Measurements from ENCODE around the gene SEC24D. TPM values are rescaled to one million over a fixed set of nuclear protein-coding genes. Genes with fewer than 3 reads are reported as not detected.

Gene SEC24D
- total RNA-seq, 1 experiment from 2014 or later: 14.4 TPM

- intact Hi-C loops (cut with micrococcal nuclease): no loop called here
- Histone ChIP-seq H3K9me2 (replicated peaks; ENCODE audit: low read length) (no peaks in the 10 kb centered on the region), H3K27ac (ENCODE audit: low read length) (no peak overlapping the region), H3K4me2 (ENCODE audit: low read length) (no peak overlapping the region), H2AFZ (ENCODE audit: low read length) (no peak overlapping the region), H3K27me3 (ENCODE audit: low read length) (no peaks in the 10 kb centered on the region), H3F3A (ENCODE audit: low read length, unreplicated experiment) (no peaks in the 10 kb centered on the region), H3K9me3 (ENCODE audit: low read length) (no peaks in the 10 kb centered on the region), H3K36me3 (ENCODE audit: low read depth, low read length) (peaks cover 29% of the 10 kb centered on the region; the same call in 1 of the 2 replicates), H3K4me1 (ENCODE audit: insufficient read depth, low read length) (no peaks in the 10 kb centered on the region), H3K79me2 (ENCODE audit: low read length) (no peaks in the 10 kb centered on the region), H4K20me1 (ENCODE audit: low read length) (no peaks in the 10 kb centered on the region), H3K4me3 (ENCODE audit: low read length) (no peak overlapping the region), H3K9ac (ENCODE audit: low read length) (no peak overlapping the region)
- ChIA-PET POLR2A (ENCODE audit: unreplicated experiment) (no interaction called here), CTCF (no interaction called here)
- DNase-seq: no peak
- BruUV-seq (replicated peaks): no TSS peak
- TF ChIP-seq EZH2phosphoT487 (IDR thresholded peaks at IDR 0.05; ENCODE audit: borderline replicate concordance, low read length) (no peak), EZH2 (IDR thresholded peaks at IDR 0.05; ENCODE audit: low read length, unreplicated experiment) (no peak)
- ATAC-seq: no peak
Observed at GRCh38 chr4:118813561-118813960, 22.4 kb downstream of the SEC24D start.

DNA sequence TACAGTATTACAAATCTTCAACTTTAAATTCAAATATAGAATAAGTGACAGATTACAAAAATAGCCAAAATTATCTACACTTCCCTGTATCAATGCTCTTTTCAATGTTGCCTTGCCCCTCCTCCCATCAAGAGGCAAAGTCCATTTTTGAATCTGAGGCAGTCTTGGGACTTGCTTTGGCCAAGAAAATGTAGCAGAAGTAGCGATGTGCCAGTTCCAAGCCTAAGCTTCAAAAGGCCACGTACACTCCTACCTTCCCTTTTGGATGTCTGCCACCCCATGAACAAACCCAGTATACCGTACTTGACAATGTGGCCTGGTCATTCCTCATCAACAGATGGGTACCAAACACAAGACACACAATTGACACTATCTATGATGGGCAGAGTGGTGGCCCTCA, 24.1 kb downstream of the SEC24D start:
- Histone ChIP-seq H3K4me1 (ENCODE audit: insufficient read depth, low read length) (no peaks in the 10 kb centered on the region), H3K27ac (ENCODE audit: low read length) (no peak overlapping the region), H3K4me2 (ENCODE audit: low read length) (no peak overlapping the region), H4K20me1 (ENCODE audit: low read length) (no peaks in the 10 kb centered on the region), H3K79me2 (ENCODE audit: low read length) (no peaks in the 10 kb centered on the region), H3K9me2 (replicated peaks; ENCODE audit: low read length) (no peaks in the 10 kb centered on the region), H3K36me3 (ENCODE audit: low read depth, low read length) (peaks cover 29% of the 10 kb centered on the region; the same call in 1 of the 2 replicates), H3K9me3 (ENCODE audit: low read length) (no peaks in the 10 kb centered on the region), H3K9ac (ENCODE audit: low read length) (no peak overlapping the region), H2AFZ (ENCODE audit: low read length) (no peak overlapping the region), H3F3A (ENCODE audit: low read length, unreplicated experiment) (no peaks in the 10 kb centered on the region), H3K4me3 (ENCODE audit: low read length) (no peak overlapping the region), H3K27me3 (ENCODE audit: low read length) (no peaks in the 10 kb centered on the region)
- DNase-seq: no peak
- intact Hi-C loops (cut with micrococcal nuclease): no loop called here
- no peak for ATAC-seq
- BruUV-seq (replicated peaks): no TSS peak
- ChIA-PET POLR2A (ENCODE audit: unreplicated experiment) (no interaction called here), CTCF (no interaction called here)
- TF ChIP-seq, protein P1, sequence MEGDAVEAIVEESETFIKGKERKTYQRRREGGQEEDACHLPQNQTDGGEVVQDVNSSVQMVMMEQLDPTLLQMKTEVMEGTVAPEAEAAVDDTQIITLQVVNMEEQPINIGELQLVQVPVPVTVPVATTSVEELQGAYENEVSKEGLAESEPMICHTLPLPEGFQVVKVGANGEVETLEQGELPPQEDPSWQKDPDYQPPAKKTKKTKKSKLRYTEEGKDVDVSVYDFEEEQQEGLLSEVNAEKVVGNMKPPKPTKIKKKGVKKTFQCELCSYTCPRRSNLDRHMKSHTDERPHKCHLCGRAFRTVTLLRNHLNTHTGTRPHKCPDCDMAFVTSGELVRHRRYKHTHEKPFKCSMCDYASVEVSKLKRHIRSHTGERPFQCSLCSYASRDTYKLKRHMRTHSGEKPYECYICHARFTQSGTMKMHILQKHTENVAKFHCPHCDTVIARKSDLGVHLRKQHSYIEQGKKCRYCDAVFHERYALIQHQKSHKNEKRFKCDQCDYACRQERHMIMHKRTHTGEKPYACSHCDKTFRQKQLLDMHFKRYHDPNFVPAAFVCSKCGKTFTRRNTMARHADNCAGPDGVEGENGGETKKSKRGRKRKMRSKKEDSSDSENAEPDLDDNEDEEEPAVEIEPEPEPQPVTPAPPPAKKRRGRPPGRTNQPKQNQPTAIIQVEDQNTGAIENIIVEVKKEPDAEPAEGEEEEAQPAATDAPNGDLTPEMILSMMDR (conservative IDR thresholded peaks at IDR 0.05; ENCODE audit: low read depth, low read length): no peak
- TF ChIP-seq EZH2 (IDR thresholded peaks at IDR 0.05; ENCODE audit: low read length, unreplicated experiment) (no peak), EZH2phosphoT487 (IDR thresholded peaks at IDR 0.05; ENCODE audit: borderline replicate concordance, low read length) (no peak)

GRCh38 chr4:118810991-118811764, 24.7 kb downstream of the SEC24D start:
- CTCF ChIA-PET: no interaction called here
- intact Hi-C loops (cut with micrococcal nuclease): no loop called here
- POLR2A ChIA-PET (ENCODE audit: unreplicated experiment): no interaction called here
- no peak overlapping the region for H3K4me2 ChIP-seq (ENCODE audit: low read length)
- ATAC-seq (no peak), DNase-seq (no peak)
- no peaks in the 10 kb centered on the region for H3K79me2 ChIP-seq (ENCODE audit: low read length)
- no peak overlapping the region for H3K27ac ChIP-seq (ENCODE audit: low read length)
- H4K20me1 ChIP-seq (ENCODE audit: low read length): no peaks in the 10 kb centered on the region
- no peaks in the 10 kb centered on the region for H3F3A ChIP-seq (ENCODE audit: low read length, unreplicated experiment)
- no TSS peak for BruUV-seq (replicated peaks)
- H3K9ac ChIP-seq (ENCODE audit: low read length): no peak overlapping the region
- H3K27me3 ChIP-seq (ENCODE audit: low read length): no peaks in the 10 kb centered on the region
- peaks cover 25% of the 10 kb centered on the region; the same call in 1 of the 2 replicates for H3K36me3 ChIP-seq (ENCODE audit: low read depth, low read length)
- no peaks in the 10 kb centered on the region for H3K4me1 ChIP-seq (ENCODE audit: insufficient read depth, low read length)
- no peak overlapping the region for H2AFZ ChIP-seq (ENCODE audit: low read length)
- H3K9me2 ChIP-seq (replicated peaks; ENCODE audit: low read length): no peaks in the 10 kb centered on the region
- H3K9me3 ChIP-seq (ENCODE audit: low read length): no peaks in the 10 kb centered on the region
- H3K4me3 ChIP-seq (ENCODE audit: low read length): no peak overlapping the region
- no peak for TF ChIP-seq EZH2phosphoT487 (IDR thresholded peaks at IDR 0.05; ENCODE audit: borderline replicate concordance, low read length)
- TF ChIP-seq, protein P1 (conservative IDR thresholded peaks at IDR 0.05; ENCODE audit: low read depth, low read length): no peak
- no peak for TF ChIP-seq EZH2 (IDR thresholded peaks at IDR 0.05; ENCODE audit: low read length, unreplicated experiment)

All from PC-3 (cell line).